SU-DHL-6 (cell line): Measurements from ENCODE around the gene NEU1.

ENCODE experiments used
- H2AFZ ChIP-seq: fragments of 200-600 bp; sonication (generic); 2 replicates; pipeline ENCODE4 v1.6.1; 2014; ENCODE audit warnings: low read depth, mild to moderate bottlenecking, moderate library complexity, mixed read lengths, antibody characterized with exemption, low read length; ENCODE audit not compliant: severe bottlenecking
- H3F3A ChIP-seq: fragments of 200-600 bp; shearing (Covaris generic); 2 replicates; pipeline ENCODE4 v1.6.0; 2016; ENCODE audit warnings: antibody characterized with exemption, mild to moderate bottlenecking; ENCODE audit not compliant: insufficient read depth
- H3K27ac ChIP-seq: fragments of 200-600 bp; sonication (generic); 2 replicates; pipeline ENCODE4 v1.5.1; 2016; ENCODE audit warnings: low read depth, mild to moderate bottlenecking, low read length, moderate library complexity, mixed read lengths
- H3K27me3 ChIP-seq: fragments of 200-600 bp; sonication (generic), shearing (Covaris generic); 2 replicates; pipeline ENCODE4 v1.6.0; 2014; ENCODE audit warnings: mild to moderate bottlenecking, low read length
- H3K36me3 ChIP-seq: fragments of 200-600 bp; sonication (generic); 2 replicates; pipeline ENCODE4 v1.6.1; 2014; ENCODE audit warnings: mild to moderate bottlenecking, low read length, mixed read lengths
- H3K4me2 ChIP-seq: fragments of 300-600, 200-600 bp; shearing (Covaris generic), sonication (generic); 2 replicates; pipeline ENCODE4 v1.6.0; 2014; ENCODE audit warnings: low read length, low read depth, mild to moderate bottlenecking; ENCODE audit not compliant: poor library complexity, severe bottlenecking
- H3K4me3 ChIP-seq: fragments of 200-600 bp; sonication (generic); 2 replicates; pipeline ENCODE4 v1.5.1; 2014; ENCODE audit warnings: antibody characterized with exemption, low read length, mild to moderate bottlenecking, mixed read lengths; ENCODE audit not compliant: insufficient read depth, poor library complexity, severe bottlenecking
- H3K79me2 ChIP-seq: fragments of 200-600 bp; sonication (generic); 2 replicates; pipeline ENCODE4 v1.6.1; 2014; ENCODE audit warnings: mild to moderate bottlenecking, low read length, moderate library complexity; ENCODE audit not compliant: insufficient read depth
- H3K9ac ChIP-seq: fragments of 200-600 bp; sonication (generic); 2 replicates; pipeline ENCODE4 v1.7.0; 2014; ENCODE audit warnings: mild to moderate bottlenecking, low read length
- H3K9me2 ChIP-seq: fragments of 200-600 bp; sonication (generic); replicated peaks from 2 replicates; pipeline ENCODE4 v1.6.1; 2014; ENCODE audit warnings: low read length; ENCODE audit not compliant: insufficient read depth
- H3K9me3 ChIP-seq: fragments of 200-600 bp; sonication (generic); 2 replicates; pipeline ENCODE4 v1.6.1; 2014; ENCODE audit warnings: low read length, mixed read lengths; ENCODE audit not compliant: insufficient read depth
- H4K20me1 ChIP-seq: fragments of 200-600 bp; sonication (generic); 2 replicates; pipeline ENCODE4 v1.6.1; 2014; ENCODE audit warnings: low read depth, mild to moderate bottlenecking, antibody characterized with exemption, low read length, moderate library complexity, mixed read lengths
- CTCF ChIP-seq: fragments of 200-600 bp; sonication (generic); IDR thresholded peaks from one replicate; pipeline ENCODE4 v1.5.1; 2017; ENCODE audit warnings: antibody characterized with exemption, mild to moderate bottlenecking, low read length, moderate library complexity; ENCODE audit not compliant: insufficient read depth, poor library complexity, severe bottlenecking
- EZH2phosphoT487 ChIP-seq: fragments of 200-600 bp; sonication (generic), shearing (Covaris generic); conservative IDR thresholded peaks from 2 replicates; pipeline ENCODE4 v1.6.1; 2018; ENCODE audit warnings: mild to moderate bottlenecking, antibody characterized with exemption, low read length, moderate library complexity, mixed read lengths

NEU1 gene

GRCh38 chr6:31834367-31835250, 28.0 kb downstream of the NEU1 start:
- Histone ChIP-seq H2AFZ (peak overlapping the region; percentile 79), H3K79me2 (peaks cover 63% of the 10 kb centered on the region), H4K20me1 (peaks cover 25% of the 10 kb centered on the region), H3K4me2 (peak overlapping the region; percentile 97), H3K9ac (peak overlapping the region; percentile 96), H3F3A (peaks cover 93% of the 10 kb centered on the region), H3K9me3 (no peaks in the 10 kb centered on the region), H3K27me3 (no peaks in the 10 kb centered on the region), H3K9me2 (no peaks in the 10 kb centered on the region), H3K4me3 (peak overlapping the region; percentile 92), H3K36me3 (peaks cover 41% of the 10 kb centered on the region), H3K27ac (peak overlapping the region; percentile 90)
- TF ChIP-seq CTCF, result no peak
- TF ChIP-seq EZH2phosphoT487, result no peak

- no peaks in the 10 kb centered on the region for H3K9me3 ChIP-seq
- no peak overlapping the region for H2AFZ ChIP-seq
- peak overlapping the region; percentile 90 for H3K27ac ChIP-seq
- H3K36me3 ChIP-seq, result peaks cover 14% of the 10 kb centered on the region
- TF ChIP-seq CTCF, result no peak
- TF ChIP-seq EZH2phosphoT487, result no peak
- H4K20me1 ChIP-seq, result peaks cover 4% of the 10 kb centered on the region
- peaks cover 62% of the 10 kb centered on the region for H3F3A ChIP-seq
- H3K9me2 ChIP-seq, result no peaks in the 10 kb centered on the region
- H3K4me2 ChIP-seq, result peak overlapping the region; percentile 88
- no peaks in the 10 kb centered on the region for H3K27me3 ChIP-seq
- peaks cover 43% of the 10 kb centered on the region for H3K79me2 ChIP-seq
- H3K9ac ChIP-seq, result peak overlapping the region; percentile 53
- H3K4me3 ChIP-seq, result peak overlapping the region; percentile 56
Observed at GRCh38 chr6:31831350-31832215, 31.0 kb downstream of the NEU1 start.

GRCh38 chr6:31830886-31831335, 31.7 kb downstream of the NEU1 start:
- H3K36me3 ChIP-seq, result peaks cover 8% of the 10 kb centered on the region
- peaks cover 37% of the 10 kb centered on the region for H3K79me2 ChIP-seq
- peak overlapping the region; percentile 90 for H3K27ac ChIP-seq
- H3K4me2 ChIP-seq, result peak overlapping the region; percentile 88
- H4K20me1 ChIP-seq, result no peaks in the 10 kb centered on the region; the same call in 1 of the 2 replicates
- H3K9ac ChIP-seq, result peak overlapping the region; percentile 53
- H3F3A ChIP-seq, result peaks cover 56% of the 10 kb centered on the region
- TF ChIP-seq EZH2phosphoT487 (no peak), CTCF (no peak)
- H3K9me3 ChIP-seq, result no peaks in the 10 kb centered on the region
- peak overlapping the region; percentile 16 for H2AFZ ChIP-seq
- H3K4me3 ChIP-seq, result peak overlapping the region; percentile 56
- no peaks in the 10 kb centered on the region for H3K27me3 ChIP-seq
- H3K9me2 ChIP-seq, result no peaks in the 10 kb centered on the region
